GM19035 (cell line): ENCODE results near the gene KRTAP6-1.

Source experiments
- ATAC-seq: cut with Tn5 transposase; IDR thresholded peaks from one replicate; pipeline ENCODE4 v1.9.1; 2021; ENCODE audit not compliant: unreplicated experiment

Gene KRTAP6-1, protein sequence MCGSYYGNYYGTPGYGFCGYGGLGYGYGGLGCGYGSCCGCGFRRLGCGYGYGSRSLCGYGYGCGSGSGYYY

DNA sequence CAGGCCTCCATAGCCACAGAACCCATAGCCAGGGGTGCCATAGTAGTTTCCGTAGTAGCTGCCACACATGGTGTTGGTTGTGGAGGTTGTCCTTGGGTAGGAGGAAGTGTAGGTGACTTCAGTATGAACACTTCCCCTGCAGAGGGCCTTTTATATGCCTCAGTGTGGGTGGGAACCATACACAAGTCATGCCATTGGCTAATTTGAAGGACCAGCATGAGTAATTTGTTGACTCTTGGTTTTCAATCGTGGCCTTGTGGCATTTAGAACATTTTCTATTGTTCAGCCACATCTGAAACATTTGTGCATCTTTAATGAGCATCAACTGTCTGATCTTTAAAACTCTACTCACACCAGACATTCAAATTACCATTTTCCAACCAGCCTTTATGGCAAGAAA lies at the start of gene KRTAP6-1:
Gene KRTAP6-1 (minus strand): TSS at position 95 of the 400 bp plus-strand sequence. CDS start 26 bp downstream, at position 69.
- ATAC-seq: no peak

DNA sequence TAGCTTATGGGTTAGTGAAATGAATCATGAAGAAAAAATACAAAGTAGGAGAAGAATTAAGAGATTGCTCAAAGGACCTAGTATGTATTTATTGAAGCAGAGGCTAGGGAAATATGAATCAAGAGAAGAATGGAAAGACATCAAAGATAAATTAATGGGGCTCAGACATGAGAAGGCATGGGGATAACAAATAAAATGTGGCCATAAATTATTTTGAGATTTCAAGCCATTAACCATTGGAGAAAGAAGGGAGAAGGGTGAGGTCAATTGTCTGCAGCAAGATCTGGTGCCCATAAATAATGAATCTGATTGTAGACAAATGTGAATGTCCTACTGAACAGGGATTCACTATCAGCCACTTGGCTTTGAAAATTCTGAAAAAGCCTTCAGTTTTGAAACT lies 39.2 kb upstream of the KRTAP6-1 start:
- ATAC-seq: no peak

DNA sequence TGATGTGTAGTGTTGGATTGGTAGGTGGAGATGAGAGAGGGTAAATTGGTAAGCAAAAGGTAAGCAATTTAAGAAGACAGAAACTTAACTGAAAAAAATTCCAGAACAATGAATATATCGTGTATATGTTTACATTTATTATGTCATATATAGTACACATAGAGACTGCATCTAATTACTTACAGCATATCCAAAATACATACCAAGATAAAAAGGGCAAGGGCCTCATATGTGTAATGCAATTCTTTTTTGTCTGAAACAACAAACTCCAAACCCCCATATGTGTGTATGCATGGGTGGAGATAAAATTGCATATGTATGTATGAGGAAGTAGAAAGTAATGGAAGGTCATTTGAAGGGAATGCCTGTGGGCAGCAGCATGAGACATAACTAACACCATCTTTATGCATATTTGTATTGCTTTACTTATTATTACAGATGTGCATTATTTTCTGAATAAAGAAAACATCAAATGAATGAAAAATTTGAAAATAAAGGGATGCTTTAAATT lies 33.2 kb upstream of the KRTAP6-1 start:
- no peak for ATAC-seq

DNA sequence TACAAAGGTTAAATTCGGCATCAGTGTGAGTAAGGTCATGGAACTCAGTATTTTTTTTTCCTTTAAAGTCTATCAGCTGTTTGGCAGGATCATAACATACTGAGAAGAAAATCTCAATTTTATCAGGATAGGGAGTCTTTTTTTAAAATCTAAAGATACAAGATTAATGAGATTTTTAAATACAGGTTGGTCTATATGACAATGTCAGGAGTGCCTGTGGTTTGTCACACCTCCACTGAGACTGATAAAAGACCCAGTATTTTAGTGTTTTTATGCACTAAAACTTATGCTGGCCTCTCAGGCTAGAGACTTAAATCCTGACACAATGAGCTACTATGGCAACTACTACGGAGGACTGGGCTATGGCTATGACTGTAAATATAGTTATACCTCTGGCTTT lies 28.8 kb upstream of the KRTAP6-1 start, which contains the start of gene KRTAP20-3:
Gene KRTAP20-3 (plus strand): TSS at position 301 of the 400 bp plus-strand sequence.
- no peak for ATAC-seq

DNA sequence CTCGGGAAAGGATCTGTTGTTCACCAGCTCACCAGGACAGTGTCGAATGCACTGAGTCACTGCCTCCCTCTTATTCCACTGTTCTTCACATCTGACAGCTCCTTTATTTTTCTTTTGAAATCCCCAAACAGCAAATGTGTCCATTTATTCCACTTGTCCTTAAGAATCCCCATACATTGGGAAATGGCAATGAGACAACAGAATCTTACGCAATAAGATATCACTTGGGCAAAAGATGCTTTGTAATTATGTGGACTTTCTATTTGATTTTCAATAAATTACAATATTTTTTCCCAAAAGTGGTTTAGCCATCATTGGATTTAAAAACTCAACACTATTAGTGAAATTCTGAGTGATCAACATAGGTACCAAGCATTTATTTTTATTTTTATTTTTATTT lies 25.0 kb upstream of the KRTAP6-1 start:
- no peak for ATAC-seq

DNA sequence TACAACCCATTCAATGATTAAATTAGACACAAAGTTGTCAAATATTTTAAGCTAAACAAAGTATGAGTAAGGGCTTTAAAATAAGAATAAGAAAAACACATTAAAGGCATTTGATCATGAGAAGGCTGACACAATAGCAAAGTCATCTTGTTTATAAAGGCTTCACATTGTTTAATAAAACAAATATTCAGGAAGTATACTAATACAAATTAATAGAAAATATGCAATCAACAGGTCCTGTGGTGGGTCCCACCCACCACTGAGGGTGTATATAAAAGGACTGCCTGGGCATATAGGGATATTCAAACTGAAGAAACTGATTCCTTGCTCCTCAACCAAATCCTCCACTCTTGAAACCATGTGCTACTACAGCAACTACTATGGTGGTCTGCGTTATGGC lies 21.2 kb upstream of the KRTAP6-1 start, which contains the start of gene KRTAP20-2:
Gene KRTAP20-2 (plus strand): TSS at position 301 of the 400 bp plus-strand sequence. CDS start 58 bp downstream, at position 359.
- no peak for ATAC-seq

DNA sequence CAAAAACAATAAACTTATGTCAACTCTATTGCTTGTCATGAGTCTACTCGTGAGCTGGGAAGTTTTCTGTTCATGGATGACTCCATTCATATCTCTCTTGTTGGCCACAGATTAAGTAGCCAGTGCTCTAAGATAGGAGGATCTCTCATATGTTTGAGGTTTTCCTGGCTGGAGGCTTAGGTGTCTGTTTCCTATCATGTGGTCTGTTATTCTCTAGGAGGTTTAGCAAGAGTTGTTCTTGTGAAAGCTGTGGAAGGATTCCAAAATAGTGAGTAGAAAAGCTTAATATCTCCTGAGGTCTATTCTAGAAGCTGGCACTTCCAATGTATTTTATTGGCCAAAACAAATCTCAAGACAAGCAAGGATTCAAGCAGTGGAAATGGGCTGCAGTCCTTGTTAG lies 15.5 kb upstream of the KRTAP6-1 start:
- no peak for ATAC-seq

DNA sequence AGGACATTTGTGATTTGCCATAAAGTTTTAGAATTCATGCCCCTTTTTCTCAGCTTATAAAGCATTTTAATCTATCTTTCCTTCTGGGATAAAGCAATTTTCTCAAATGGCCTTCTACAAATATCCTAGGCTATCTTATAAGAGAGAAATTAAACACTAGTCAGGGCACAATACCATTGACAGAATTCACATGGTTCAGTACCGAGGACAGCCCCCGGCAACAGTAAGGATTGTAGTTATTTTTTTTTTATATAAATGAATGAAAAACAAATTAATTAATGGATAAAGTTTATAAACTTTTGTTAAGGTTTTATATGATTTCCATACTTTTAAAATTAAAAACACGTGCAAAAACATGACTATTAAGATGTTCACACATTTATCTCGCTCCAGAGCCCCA lies 14.4 kb upstream of the KRTAP6-1 start:
- ATAC-seq: no peak

DNA sequence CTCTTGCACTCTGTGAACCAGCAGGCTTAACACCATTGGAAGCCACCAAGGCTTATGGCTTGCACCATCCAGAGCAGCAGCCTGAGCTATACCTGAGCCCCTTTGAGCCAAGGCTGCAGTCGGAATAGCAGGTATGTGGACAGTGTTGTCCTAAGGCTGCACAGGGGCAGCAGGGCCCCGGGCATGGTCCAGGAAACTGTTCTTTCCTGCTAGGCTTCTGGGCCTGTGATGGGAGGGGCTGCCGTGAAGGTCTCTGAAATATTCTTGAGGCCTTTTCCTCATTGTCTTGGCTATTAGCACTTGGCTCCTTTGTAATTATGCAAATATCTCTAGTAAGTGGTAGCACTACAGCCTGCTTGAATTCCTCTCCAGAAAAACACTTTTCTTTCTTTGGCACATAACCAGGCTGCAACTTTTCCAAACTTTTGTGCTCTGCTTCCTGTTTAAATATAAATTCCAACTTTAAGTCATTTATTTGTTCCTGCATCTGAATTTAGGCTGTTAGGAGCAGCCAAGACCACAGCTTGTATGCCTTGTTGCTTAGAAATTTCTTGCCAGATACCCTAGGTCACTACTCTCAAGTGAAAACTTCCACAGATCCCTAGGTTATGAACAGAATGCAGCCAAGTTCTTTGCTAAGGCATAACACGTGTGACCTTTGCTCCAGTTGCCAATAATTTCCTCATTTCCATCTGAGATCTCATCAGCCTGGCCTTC lies 11.9 kb upstream of the KRTAP6-1 start:
- ATAC-seq: no peak

DNA sequence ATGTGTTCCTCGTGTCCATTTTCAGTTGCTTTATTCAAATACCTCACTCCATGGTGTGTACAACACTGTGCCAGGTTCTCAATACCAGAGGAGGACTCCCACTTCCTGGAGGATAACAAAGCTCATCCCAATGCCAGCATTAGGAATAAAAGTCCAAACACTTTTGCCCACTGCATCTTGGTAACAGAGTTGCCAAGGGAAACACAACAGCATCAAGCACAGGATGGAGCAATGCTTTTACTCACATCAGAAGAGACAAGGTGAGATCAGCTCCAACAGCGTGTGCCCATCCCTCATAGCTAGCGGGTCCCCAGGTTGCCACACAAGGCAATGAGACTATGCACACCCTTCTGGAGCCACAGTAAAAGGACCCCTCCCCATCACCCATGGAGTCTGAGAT lies 9.6 kb upstream of the KRTAP6-1 start:
- no peak for ATAC-seq

DNA sequence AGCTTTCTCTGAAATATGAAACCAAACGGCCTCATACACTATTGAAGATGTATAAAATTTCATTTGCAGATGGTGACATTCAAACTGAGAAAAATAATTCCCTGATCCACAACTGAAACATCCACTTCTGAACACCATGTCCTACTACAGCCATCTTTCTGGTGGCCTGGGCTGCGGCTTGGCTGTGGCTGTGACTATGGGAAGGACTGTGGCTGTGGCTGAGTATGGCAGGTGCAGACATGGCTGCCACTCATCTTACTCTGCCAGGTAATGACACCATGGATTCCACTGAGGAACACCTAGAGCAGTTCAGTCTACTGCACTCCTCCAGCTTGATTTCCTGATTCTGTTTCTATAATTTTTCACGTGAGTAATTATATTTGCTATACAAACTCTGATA lies 6.8 kb upstream of the KRTAP6-1 start, which contains the start of gene KRTAP20-4:
Gene KRTAP20-4 (plus strand): TSS at position 106 of the 400 bp plus-strand sequence.
- ATAC-seq: no peak

DNA sequence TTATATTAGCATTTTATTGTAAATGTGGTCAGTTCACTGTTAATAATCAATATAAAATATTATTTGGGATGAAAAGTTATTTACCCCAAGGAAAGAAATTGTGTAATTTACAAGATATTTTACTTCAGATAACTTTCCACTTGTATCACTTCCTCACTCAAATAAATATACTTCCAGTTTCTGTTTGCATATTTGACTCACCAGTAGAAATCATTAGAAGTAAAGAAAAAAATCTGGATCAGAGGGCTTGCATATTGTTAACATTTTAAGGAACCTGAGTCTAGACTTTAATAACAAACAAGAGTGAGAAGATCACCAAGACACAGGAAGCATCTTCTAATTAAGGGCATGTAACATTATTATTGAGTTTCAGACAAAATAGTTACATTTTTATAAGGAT lies 6.3 kb upstream of the KRTAP6-1 start:
- no peak for ATAC-seq

DNA sequence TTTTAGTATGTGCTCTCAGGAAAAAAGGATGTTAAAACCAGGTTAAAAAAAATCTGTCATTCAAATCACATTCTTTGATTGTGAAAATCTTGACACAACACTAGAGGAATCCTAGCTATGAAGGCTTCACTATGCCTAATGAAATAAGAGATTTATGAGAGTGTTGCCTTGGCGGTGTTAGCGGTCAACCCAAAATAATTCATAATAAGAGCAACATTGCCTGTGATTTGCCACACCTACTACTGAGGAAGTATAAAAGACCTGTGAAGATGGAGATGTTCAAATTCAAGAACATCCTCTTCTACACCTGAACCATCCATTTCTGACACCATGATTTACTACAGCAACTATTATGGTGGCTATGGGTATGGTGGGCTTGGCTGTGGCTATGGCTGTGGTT lies 2.4 kb upstream of the KRTAP6-1 start, which contains the start of gene KRTAP20-1:
Gene KRTAP20-1 (plus strand): TSS at position 301 of the 400 bp plus-strand sequence. CDS start 30 bp downstream, at position 331.
- ATAC-seq: no peak

DNA sequence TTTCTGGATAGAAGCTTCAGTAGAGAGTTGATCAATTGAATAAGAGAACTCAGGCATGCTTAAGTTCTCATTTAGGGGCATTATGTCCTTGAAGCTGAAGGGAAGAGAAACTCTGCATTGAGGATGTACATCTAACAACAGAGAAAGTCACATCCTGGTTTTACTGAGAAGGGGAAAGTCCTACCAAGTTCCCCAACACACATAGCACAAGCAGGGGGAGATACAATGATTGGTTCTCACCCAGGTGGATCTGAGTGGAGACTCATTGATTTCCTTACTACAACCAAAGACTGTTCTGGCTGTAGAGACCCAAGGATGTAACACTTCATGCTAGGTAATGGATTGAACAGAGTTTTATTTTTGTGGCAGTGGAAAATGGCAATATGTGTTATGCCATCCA lies 1.5 kb upstream of the KRTAP6-1 start:
- ATAC-seq: no peak

DNA sequence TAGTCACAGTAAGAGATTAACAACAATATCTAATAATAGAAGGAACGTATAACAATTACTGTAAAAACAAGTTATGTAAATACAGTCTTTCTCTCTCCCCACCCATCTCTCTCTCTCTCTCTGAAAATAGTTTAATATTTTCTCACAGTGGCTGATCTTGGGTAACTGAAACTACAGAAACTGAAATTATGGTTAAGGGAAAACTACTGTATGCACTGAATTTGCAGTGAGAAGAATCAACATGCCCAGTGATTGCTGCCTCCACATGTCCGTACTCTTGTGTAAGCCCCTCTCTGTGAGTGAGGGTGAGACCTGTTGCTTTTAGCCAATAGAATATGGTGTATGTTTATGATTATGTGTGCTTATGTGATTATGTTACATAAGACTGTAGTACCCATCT lies 1.6 kb downstream of the KRTAP6-1 start:
- no peak for ATAC-seq

DNA sequence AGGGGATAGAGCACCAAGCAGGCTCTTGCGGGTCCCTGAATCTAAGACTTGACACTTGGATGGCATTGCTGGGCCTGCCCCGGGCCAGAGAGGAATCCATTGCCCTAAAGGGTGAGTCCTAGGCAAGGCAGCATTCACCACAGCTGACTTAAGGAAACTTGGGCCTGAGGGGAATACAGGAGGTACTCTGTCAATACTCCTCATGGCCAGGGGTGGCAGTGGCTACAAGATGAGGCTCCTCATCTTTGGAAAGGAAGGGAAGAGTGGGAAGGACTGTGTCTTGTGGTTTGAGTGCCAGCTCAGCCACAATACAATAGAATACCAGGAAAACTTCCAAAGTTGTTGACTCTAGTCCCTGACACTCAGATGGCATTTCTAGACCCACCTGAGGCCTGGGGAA lies 7.8 kb downstream of the KRTAP6-1 start:
- no peak for ATAC-seq

DNA sequence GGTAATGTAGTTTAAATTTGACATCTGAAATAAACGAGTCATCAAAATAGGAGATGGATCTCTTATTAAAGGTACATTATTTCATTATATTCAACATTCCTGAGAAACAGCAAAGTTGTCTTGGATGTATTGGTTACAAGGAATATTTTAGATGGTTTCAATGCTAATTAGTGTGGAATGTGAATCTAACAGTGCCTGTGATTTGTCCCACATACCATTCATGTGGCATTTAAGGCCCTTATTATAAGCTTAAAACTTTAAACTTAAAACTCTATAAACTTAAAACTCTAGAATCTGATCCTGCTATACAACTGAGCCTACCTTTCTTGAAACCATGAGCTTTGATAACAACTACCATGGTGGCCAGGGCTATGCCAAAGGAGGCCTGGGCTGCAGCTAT lies 12.9 kb downstream of the KRTAP6-1 start, which contains the start of gene KRTAP22-1:
Gene KRTAP22-1 (plus strand): TSS at position 301 of the 400 bp plus-strand sequence.
- ATAC-seq: no peak

DNA sequence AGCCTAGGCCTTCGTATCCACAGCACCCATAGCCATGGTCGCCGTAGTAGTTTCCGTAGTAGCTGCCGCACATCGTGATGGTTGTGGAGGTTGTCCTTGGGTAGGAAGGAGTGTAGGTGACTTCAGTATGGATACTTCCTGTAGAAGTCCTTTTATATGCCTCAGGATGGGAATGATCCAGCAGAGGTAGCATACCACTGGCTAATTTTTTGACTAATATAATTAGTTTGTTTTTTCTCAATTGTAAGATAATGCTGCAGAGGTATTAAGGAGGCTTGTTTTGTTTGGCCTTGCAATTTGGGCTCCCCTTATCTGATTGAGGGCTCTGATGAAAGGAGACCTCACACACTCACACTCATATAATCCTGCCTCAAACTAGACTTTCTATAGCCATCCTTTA lies 14.9 kb downstream of the KRTAP6-1 start, which contains the start of gene KRTAP6-2:
Gene KRTAP6-2 (minus strand): TSS at position 101 of the 400 bp plus-strand sequence. CDS start 28 bp downstream, at position 73.
- ATAC-seq: no peak

DNA sequence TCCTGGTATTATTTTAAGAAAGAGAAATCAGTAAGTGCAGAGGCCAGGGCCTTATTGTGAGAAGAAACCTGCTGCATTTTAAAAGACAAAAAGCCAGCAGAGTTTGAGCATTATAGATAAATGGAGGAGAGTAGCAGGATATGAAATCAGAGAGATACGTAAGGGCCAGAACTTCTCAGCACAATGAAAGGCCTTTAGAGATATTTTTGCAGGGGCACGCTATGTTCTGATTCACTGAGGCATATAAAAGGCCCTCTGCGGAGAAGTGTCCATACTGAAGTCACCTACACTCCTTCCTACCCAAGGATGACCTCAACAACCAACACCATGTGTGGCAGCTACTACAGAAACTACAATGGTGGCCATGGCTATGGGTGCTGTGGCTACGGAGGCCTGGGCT lies 21.6 kb downstream of the KRTAP6-1 start, which contains the start of gene KRTAP6-3:
Gene KRTAP6-3 (plus strand): TSS at position 301 of the 400 bp plus-strand sequence. CDS start 6 bp downstream, at position 307.
- no peak for ATAC-seq

DNA sequence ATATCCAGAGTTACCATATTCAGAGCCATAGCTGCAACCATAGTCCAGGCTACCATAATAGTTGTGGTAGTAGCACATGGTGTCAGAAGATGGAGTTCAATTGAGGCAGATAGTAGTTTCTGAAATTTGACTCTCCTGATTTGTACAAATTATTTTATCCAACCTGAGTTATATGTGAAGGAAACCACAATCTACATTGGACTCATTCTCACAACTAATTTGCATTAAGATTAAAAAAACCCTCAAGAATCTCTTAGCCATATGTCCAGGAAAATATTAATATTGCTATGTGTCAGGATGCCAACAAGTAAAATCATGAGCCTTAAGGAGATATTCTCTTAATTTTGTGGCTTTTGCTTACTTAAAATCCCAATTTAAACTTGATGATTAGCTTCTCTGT lies 23.4 kb downstream of the KRTAP6-1 start, which contains the start of gene KRTAP22-2:
Gene KRTAP22-2 (minus strand): TSS at position 101 of the 400 bp plus-strand sequence.
- ATAC-seq: no peak

DNA sequence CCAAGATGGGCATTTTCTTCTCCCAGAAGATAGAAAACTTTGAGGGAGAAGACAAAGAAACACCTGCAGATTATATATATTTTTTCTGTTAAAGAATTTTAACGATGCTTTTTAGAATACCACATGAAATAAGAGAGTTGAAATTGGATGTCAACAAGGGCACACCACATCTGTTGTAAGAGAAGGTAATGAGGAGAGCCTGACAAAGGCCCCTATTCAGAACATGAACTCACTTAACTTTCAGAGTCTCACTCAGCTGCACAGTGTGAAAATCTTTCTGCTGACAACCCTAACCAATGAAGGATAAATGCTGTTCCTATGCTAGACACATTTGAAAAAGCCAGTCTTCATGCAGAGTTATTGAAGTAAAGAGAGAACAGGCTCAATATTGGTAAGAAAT lies 30.9 kb downstream of the KRTAP6-1 start:
- ATAC-seq: no peak

DNA sequence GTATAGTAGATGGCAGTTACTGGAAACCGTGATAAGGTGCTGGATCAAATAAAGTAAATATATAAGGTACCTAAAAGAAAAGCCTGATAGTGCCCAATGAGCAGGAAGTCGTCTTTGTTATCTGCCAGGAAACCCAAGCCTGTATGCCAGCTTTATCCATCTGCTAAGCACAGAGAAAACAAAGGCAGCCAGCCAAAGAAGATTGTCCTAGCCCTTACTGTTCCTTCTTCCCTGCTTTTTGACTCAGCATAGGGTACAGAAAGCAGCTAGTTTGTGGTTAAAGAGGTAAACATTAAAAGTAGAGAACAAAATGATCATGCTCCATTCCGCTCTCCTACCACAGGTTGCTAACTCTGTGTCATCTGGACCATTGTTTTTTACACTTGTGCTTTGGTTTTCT lies 33.6 kb downstream of the KRTAP6-1 start:
- ATAC-seq: no peak
